Stimulated activated CD4-positive, alpha-beta T cell treated with anti-CD3 and anti-CD28 coated beads, Interleukin-1b, Interleukin-23, amount 100 ng/mL, for 48 hours (primary cell): ENCODE data around the gene ERCC6L2.
A peak's percentile ranks its signal among the peaks of the same experiment; 100 is the strongest.

Experiments
- DNase-seq: peaks from one replicate; pipeline ENCODE4 v3.0.0-alpha.2; 2020

The ERCC6L2 gene

GRCh38 chr9:95985440-95986055 is 110.1 kb downstream of the ERCC6L2 start:
- DNase-seq, result no peak

GRCh38 chr9:95989297-95989696 is 113.8 kb downstream of the ERCC6L2 start:
- DNase-seq, result no peak

GRCh38 chr9:95991326-95991725 is 115.8 kb downstream of the ERCC6L2 start:
- DNase-seq, result no peak

- no peak for DNase-seq
Observed at GRCh38 chr9:95992536-95992935, 117.0 kb downstream of the ERCC6L2 start.

GRCh38 chr9:95993337-95993736 is 117.8 kb downstream of the ERCC6L2 start:
- DNase-seq, result peak; percentile 17

- no peak for DNase-seq
Observed at GRCh38 chr9:95999390-95999789, 123.9 kb downstream of the ERCC6L2 start.

GRCh38 chr9:96004379-96004778 is 128.9 kb downstream of the ERCC6L2 start:
- DNase-seq, result no peak

GRCh38 chr9:96006296-96006879 is 130.9 kb downstream of the ERCC6L2 start:
- DNase-seq, result no peak

- no peak for DNase-seq
Observed at GRCh38 chr9:96006961-96007360, 131.5 kb downstream of the ERCC6L2 start.

GRCh38 chr9:96008502-96009222 is 133.2 kb downstream of the ERCC6L2 start:
- DNase-seq, result peak; percentile 35

GRCh38 chr9:96009223-96009602 is 133.7 kb downstream of the ERCC6L2 start:
- DNase-seq, result no peak

GRCh38 chr9:96009690-96010472 is 134.4 kb downstream of the ERCC6L2 start:
- peak; percentile 72 for DNase-seq

GRCh38 chr9:96014078-96014477 is 138.6 kb downstream of the ERCC6L2 start:
- DNase-seq, result peak; percentile 50

GRCh38 chr9:96015876-96016686 is 140.6 kb downstream of the ERCC6L2 start:
- DNase-seq, result peak; percentile 49
